Breast epithelium (tissue), 4 donors: ENCODE data around the gene TRAPPC1. TPM values are rescaled to one million over a fixed set of nuclear protein-coding genes. Genes with fewer than 3 reads are reported as not detected.

Source experiments
- DNase-seq, 2 donors: peaks; one replicate each; pipeline ENCODE4 v3.0.0-alpha.2; 2019; ENCODE audit warnings: low spot score in 2 of 2
- H3K27ac ChIP-seq, 2 donors: fragments of 200-600 bp; sonication (generic) in 1 of 2; one replicate each; pipeline ENCODE4 v1.5.1; 2016 to 2019; ENCODE audit warnings: mild to moderate bottlenecking in 1 of 2
- H3K27me3 ChIP-seq, 2 donors: fragments of 200-600 bp; sonication (generic) in 1 of 2; one replicate each; pipeline versions ENCODE4 v1.5.1 to v1.6.0; 2017 to 2019; ENCODE audit warnings: control low read depth in 1 of 2, mild to moderate bottlenecking in 1 of 2
- H3K36me3 ChIP-seq: fragments of 200-600 bp; one replicate; pipeline ENCODE4 v1.5.1; 2019
- H3K4me1 ChIP-seq, 2 donors: fragments of 200-600 bp; sonication (generic); one replicate each; pipeline ENCODE4 v1.5.1; 2016 to 2019; ENCODE audit warnings: control low read depth in 1 of 2
- H3K4me3 ChIP-seq, 3 donors: fragments of 200-600 bp; sonication (generic); 1 replicate in 2 of 3; 2 replicates in 1 of 3; pipeline ENCODE4 v1.5.1; 2016 to 2019; ENCODE audit warnings: mild to moderate bottlenecking in 3 of 3, moderate library complexity in 2 of 3
- H3K9me3 ChIP-seq, 2 donors: fragments of 200-600 bp; sonication (generic) in 1 of 2; one replicate each; pipeline ENCODE4 v1.5.1; 2016 to 2019; ENCODE audit warnings: control low read depth in 1 of 2
- CTCF ChIP-seq, 3 donors: fragments of 450-650 bp; IDR thresholded peaks; one replicate each; pipeline ENCODE4 v1.5.1; 2016 to 2017; ENCODE audit warnings: antibody characterized with exemption in 3 of 3, mild to moderate bottlenecking in 3 of 3, moderate library complexity in 3 of 3
- POLR2A ChIP-seq: fragments of 450-650 bp; IDR thresholded peaks from one replicate; pipeline ENCODE4 v1.6.1; 2016; ENCODE audit warnings: antibody characterized with exemption, mild to moderate bottlenecking, moderate library complexity
- POLR2AphosphoS5 ChIP-seq, 3 donors: sonication (generic); formaldehyde crosslinking; IDR thresholded peaks; one replicate each; pipeline ENCODE4 v1.6.1; 2017; ENCODE audit warnings: antibody characterized with exemption in 3 of 3
- intact Hi-C: fragments of 100-400 bp; cut with DNase I; formaldehyde crosslinking; loops from one replicate; pipeline ENCODE4 v1.15.1; 2023; ENCODE audit warnings: low total_unique reads
- total RNA-seq, 3 donors: library from RNA; depleted of rRNA; stranded (reverse); fragments of >200 nt; gene quantifications; one replicate each; pipeline ENCODE4 v1.1.0, GENCODE V29; 2016

Gene TRAPPC1
- total RNA-seq, 3 donors from 2014 or later = 24.9 to 38.9 (median 37.7) TPM

GRCh38 chr17:7930841-7931631 lies 710 bp downstream of the TRAPPC1 start:
- Histone ChIP-seq H3K4me1 (peaks cover 0 to 14% of the 10 kb centered on the region in 2 donors), H3K27me3 (no peaks in the 10 kb centered on the region), H3K36me3 (no peaks in the 10 kb centered on the region), H3K27ac (peak overlapping the region; percentile 83 to 91), H3K9me3 (no peaks in the 10 kb centered on the region), H3K4me3 (peak overlapping the region; percentile 68 to 93 (median 82))
- no peak for DNase-seq
- intact Hi-C loops = no loop called here
- TF ChIP-seq CTCF (IDR thresholded peaks at IDR 0.05) = no peak
- no peak for TF ChIP-seq POLR2A
- TF ChIP-seq POLR2AphosphoS5 (IDR thresholded peaks at IDR 0.05) = no peak

GRCh38 chr17:7929158-7930023 lies 2.4 kb downstream of the TRAPPC1 start, which contains the start of gene KCNAB3:
KCNAB3 (minus strand) TSS chr17:7929856; CDS start chr17:7929435, 421 bp downstream.
- H3K4me3 ChIP-seq = peak within 1 kb of the TSS in 2 of 3 donors; percentile 68 to 93
- no peaks in the 10 kb centered on the region for H3K27me3 ChIP-seq
- H3K27ac ChIP-seq = no peak within 1 kb of the TSS

GRCh38 chr17:7927596-7927995 lies 4.2 kb downstream of the TRAPPC1 start:
- Histone ChIP-seq H3K27ac (no peak overlapping the region), H3K9me3 (no peaks in the 10 kb centered on the region), H3K4me3 (no peak overlapping the region), H3K36me3 (no peaks in the 10 kb centered on the region), H3K4me1 (peaks cover 0 to 5% of the 10 kb centered on the region in 2 donors), H3K27me3 (no peaks in the 10 kb centered on the region)
- intact Hi-C loops = no loop called here
- no peak for TF ChIP-seq POLR2AphosphoS5 (IDR thresholded peaks at IDR 0.05)
- no peak for TF ChIP-seq CTCF (IDR thresholded peaks at IDR 0.05)
- no peak for TF ChIP-seq POLR2A
- no peak for DNase-seq

More at GRCh38 chr17:7929158-7930023, 2.4 kb downstream of the TRAPPC1 start, which contains the start of gene KCNAB3:
- no peaks in the 10 kb centered on the region for H3K36me3 ChIP-seq
- peaks cover 0 to 14% of the 10 kb centered on the region in 2 donors for H3K4me1 ChIP-seq
- peak in 1 of 2 donors; percentile 64 for DNase-seq
- H3K9me3 ChIP-seq = no peaks in the 10 kb centered on the region
- TF ChIP-seq POLR2A (no peak), CTCF (IDR thresholded peaks at IDR 0.05) (no peak), POLR2AphosphoS5 (IDR thresholded peaks at IDR 0.05) (no peak)
- intact Hi-C loops = loop anchor here (2.0 kb wide), 1 partner anchor 45 kb away; no protein-coding TSS in a partner anchor

- intact Hi-C loops = no loop called here
- no peaks in the 10 kb centered on the region for H3K27me3 ChIP-seq
- TF ChIP-seq POLR2A (peak; percentile 67), CTCF (IDR thresholded peaks at IDR 0.05) (no peak), POLR2AphosphoS5 (IDR thresholded peaks at IDR 0.05) (peak in 2 of 3 donors; percentile 70 to 83)
- no peaks in the 10 kb centered on the region for H3K9me3 ChIP-seq
- no peaks in the 10 kb centered on the region for H3K4me1 ChIP-seq
- peak; percentile 84 to 91 for DNase-seq
- H3K36me3 ChIP-seq = no peaks in the 10 kb centered on the region
- H3K27ac ChIP-seq = peak overlapping the region; percentile 81 to 88
- H3K4me3 ChIP-seq = peak overlapping the region; percentile 44 to 76 (median 52)
These were observed 8.7 kb downstream of the TRAPPC1 start for GRCh38 chr17:7922845-7923628.
